K562 (cell line): Measurements from ENCODE around the gene PDCD1.

Experiments used
- EZH2 ChIP-seq: IDR thresholded peaks from 2 replicates; pipeline ENCODE4 v1.6.1; 2012; ENCODE audit warnings: low read depth, mild to moderate bottlenecking, inconsistent platforms, low read length, borderline replicate concordance
- HES1 ChIP-seq: fragments of 450-650 bp; IDR thresholded peaks from 2 replicates; pipeline ENCODE4 v1.6.1; 2016; ENCODE audit warnings: low read depth, mild to moderate bottlenecking, moderate library complexity
- ILK ChIP-seq: fragments of 450-650 bp; IDR thresholded peaks from 2 replicates; pipeline ENCODE4 v1.6.1; 2016; ENCODE audit warnings: missing genetic modification characterization, low read depth, mild to moderate bottlenecking, missing compliant biosample characterization, moderate library complexity, borderline replicate concordance
- RAD51 ChIP-seq: fragments of 450-650 bp; IDR thresholded peaks from 2 replicates; pipeline ENCODE4 v1.7.1; 2016; ENCODE audit warnings: low read depth, mild to moderate bottlenecking, borderline replicate concordance
- RBM22 ChIP-seq: fragments of 200-400 bp; formaldehyde crosslinking; IDR thresholded peaks from 2 replicates; pipeline ENCODE4 v1.6.1; 2018; ENCODE audit warnings: low read length, low read depth; ENCODE audit not compliant: poor library complexity, severe bottlenecking
- REST ChIP-seq, 2 experiments: fragments of 450-650 bp; formaldehyde crosslinking in 1 of 2; IDR thresholded peaks; 2 replicates each; pipeline versions ENCODE4 v1.4.0 to v1.6.1; 2014 to 2020; ENCODE audit warnings: mild to moderate bottlenecking in 2 of 2, borderline replicate concordance in 1 of 2, low read depth in 1 of 2
- SNRNP70 ChIP-seq: fragments of 200-400 bp; formaldehyde crosslinking; optimal IDR thresholded peaks from 2 replicates; pipeline ENCODE3; 2017; ENCODE audit warnings: low read depth, low read length
- SRSF7 ChIP-seq: fragments of 200-400 bp; formaldehyde crosslinking; optimal IDR thresholded peaks from 2 replicates; pipeline ENCODE3; 2017; ENCODE audit warnings: mild to moderate bottlenecking, low read depth, low read length
- TCF7L2 ChIP-seq: fragments of 150-350 bp; IDR thresholded peaks from 2 replicates; pipeline ENCODE4 v1.6.1; 2016; ENCODE audit warnings: low read depth, mild to moderate bottlenecking, low read length, moderate library complexity
- TEAD4 ChIP-seq, 2 experiments: sonication (generic) in 1 of 2; formaldehyde crosslinking in 1 of 2; IDR thresholded peaks; 2 replicates each; pipeline versions ENCODE4 v1.6.1 to v1.8.0; 2012 to 2022; ENCODE audit warnings: borderline replicate concordance in 1 of 2, inconsistent platforms in 1 of 2, low read length in 1 of 2, mild to moderate bottlenecking in 1 of 2, missing genetic modification reagents in 1 of 2
- ZNF324 ChIP-seq: fragments of 250-450 bp; sonication (Bioruptor Pico); IDR thresholded peaks from 2 replicates; pipeline ENCODE4 v1.4.0; 2020; ENCODE audit warnings: mild to moderate bottlenecking
- ZNF644 ChIP-seq: fragments of 200-800 bp; sonication (Bioruptor generic); IDR thresholded peaks from 2 replicates; pipeline ENCODE4 v1.6.1; 2016; ENCODE audit warnings: low read depth, missing genetic modification characterization, missing compliant biosample characterization
- ZNF785 ChIP-seq: fragments of 250-450 bp; sonication (Bioruptor Pico); IDR thresholded peaks from 2 replicates; pipeline ENCODE4 v1.4.0; 2020; ENCODE audit warnings: mild to moderate bottlenecking
- TF ChIP-seq, protein P1 (sequence below), 3 experiments: IDR thresholded peaks in 2 of 3; conservative IDR thresholded peaks in 1 of 3; 2 replicates each; pipeline ENCODE4 v1.5.1; 2011 to 2012; ENCODE audit warnings: low read length in 3 of 3, mild to moderate bottlenecking in 3 of 3, control low read depth in 2 of 3, improper control_type of control experiment in 1 of 3, inconsistent platforms in 1 of 3, low read depth in 1 of 3, mixed read lengths in 1 of 3, moderate library complexity in 1 of 3; ENCODE audit not compliant: insufficient read depth in 2 of 3

DNA sequence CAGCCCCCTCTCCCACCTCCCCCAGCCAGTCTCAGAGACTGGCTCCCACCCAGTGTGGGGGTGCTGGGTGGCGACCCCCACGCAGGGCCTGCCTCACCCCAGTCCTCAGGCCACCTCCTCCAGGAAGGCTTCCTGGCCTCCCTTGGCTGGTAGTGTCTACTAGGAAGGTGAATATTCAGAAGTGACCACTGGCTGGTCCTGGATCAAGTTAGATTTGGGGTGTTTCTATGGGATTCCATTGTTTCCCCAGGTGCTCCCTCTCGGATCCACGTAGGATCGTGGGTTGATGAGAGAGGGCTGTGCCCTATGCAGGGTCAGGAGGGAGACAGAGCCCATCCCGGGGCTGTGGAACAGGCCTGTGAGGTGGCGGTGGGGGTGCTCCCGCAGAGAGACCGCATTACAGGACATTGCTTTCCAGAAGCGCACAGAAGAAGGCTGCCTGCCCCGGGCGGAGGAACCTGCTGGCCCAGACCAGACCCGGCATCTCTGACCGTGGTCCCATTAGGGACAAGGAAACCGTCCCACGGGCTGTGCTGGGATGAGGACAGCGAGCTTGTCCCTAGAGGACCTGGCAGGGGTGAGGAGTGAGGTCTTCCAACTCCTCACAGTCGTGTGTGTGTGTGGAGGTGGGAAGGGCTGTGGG is 3.3 kb downstream of the PDCD1 start:
- TF ChIP-seq, protein P1, sequence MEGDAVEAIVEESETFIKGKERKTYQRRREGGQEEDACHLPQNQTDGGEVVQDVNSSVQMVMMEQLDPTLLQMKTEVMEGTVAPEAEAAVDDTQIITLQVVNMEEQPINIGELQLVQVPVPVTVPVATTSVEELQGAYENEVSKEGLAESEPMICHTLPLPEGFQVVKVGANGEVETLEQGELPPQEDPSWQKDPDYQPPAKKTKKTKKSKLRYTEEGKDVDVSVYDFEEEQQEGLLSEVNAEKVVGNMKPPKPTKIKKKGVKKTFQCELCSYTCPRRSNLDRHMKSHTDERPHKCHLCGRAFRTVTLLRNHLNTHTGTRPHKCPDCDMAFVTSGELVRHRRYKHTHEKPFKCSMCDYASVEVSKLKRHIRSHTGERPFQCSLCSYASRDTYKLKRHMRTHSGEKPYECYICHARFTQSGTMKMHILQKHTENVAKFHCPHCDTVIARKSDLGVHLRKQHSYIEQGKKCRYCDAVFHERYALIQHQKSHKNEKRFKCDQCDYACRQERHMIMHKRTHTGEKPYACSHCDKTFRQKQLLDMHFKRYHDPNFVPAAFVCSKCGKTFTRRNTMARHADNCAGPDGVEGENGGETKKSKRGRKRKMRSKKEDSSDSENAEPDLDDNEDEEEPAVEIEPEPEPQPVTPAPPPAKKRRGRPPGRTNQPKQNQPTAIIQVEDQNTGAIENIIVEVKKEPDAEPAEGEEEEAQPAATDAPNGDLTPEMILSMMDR (IDR thresholded peaks at IDR 0.05 in 2 of 3, conservative IDR thresholded peaks at IDR 0.05 in 1 of 3; ENCODE audit: insufficient read depth in 2 of 3, low read depth in 1 of 3, low read length in 3 of 3): no peak
- TF ChIP-seq RBM22: no peak
- no peak for TF ChIP-seq TEAD4 (IDR thresholded peaks at IDR 0.05; ENCODE audit: low read length)
- no peak for TF ChIP-seq TEAD4 (CRISPR knock-in tag; IDR thresholded peaks at IDR 0.05; ENCODE audit: borderline replicate concordance)
- no peak for TF ChIP-seq ILK (tag)
- no peak for TF ChIP-seq TCF7L2
- TF ChIP-seq REST (IDR thresholded peaks at IDR 0.05; ENCODE audit: borderline replicate concordance): no peak
- TF ChIP-seq REST (CRISPR knock-in tag; IDR thresholded peaks at IDR 0.05; ENCODE audit: low read depth): no peak
- TF ChIP-seq ZNF785 (CRISPR knock-in tag): no peak
- no peak for TF ChIP-seq ZNF644 (tag)
- no peak for TF ChIP-seq HES1
- TF ChIP-seq RAD51: no peak
- no peak for TF ChIP-seq EZH2
- no peak for TF ChIP-seq SRSF7
- TF ChIP-seq ZNF324 (CRISPR knock-in tag): no peak
- no peak for TF ChIP-seq SNRNP70
